COR-L47 (cell line): ENCODE results near the gene MAST4.

Source experiments
- DNase-seq: peaks from one replicate; lab custom pipeline; 2025; lab: John Stamatoyannopoulos, UW

MAST4 gene

GRCh38 chr5:67021521-67021920, 425.3 kb downstream of the MAST4 start:
- no peak for DNase-seq

GRCh38 chr5:67021962-67022361, 425.8 kb downstream of the MAST4 start:
- DNase-seq = no peak

- DNase-seq = no peak
These were observed 429.3 kb downstream of the MAST4 start for GRCh38 chr5:67025457-67025856.

GRCh38 chr5:67026278-67026677, 430.1 kb downstream of the MAST4 start:
- DNase-seq = no peak

- no peak for DNase-seq
These were observed 431.0 kb downstream of the MAST4 start for GRCh38 chr5:67027171-67027570.

GRCh38 chr5:67028371-67028770, 432.2 kb downstream of the MAST4 start:
- no peak for DNase-seq

GRCh38 chr5:67028941-67029340, 432.7 kb downstream of the MAST4 start:
- no peak for DNase-seq

GRCh38 chr5:67029481-67029880, 433.3 kb downstream of the MAST4 start:
- DNase-seq = no peak

- no peak for DNase-seq
These were observed 434.3 kb downstream of the MAST4 start for GRCh38 chr5:67030289-67031056.

GRCh38 chr5:67031057-67031443, 434.9 kb downstream of the MAST4 start:
- DNase-seq = no peak

- no peak for DNase-seq
These were observed 435.5 kb downstream of the MAST4 start for GRCh38 chr5:67031692-67032091.

- no peak for DNase-seq
These were observed 436.9 kb downstream of the MAST4 start for GRCh38 chr5:67032921-67033664.

GRCh38 chr5:67033880-67034651, 437.9 kb downstream of the MAST4 start:
- no peak for DNase-seq

GRCh38 chr5:67035098-67035740, 439.0 kb downstream of the MAST4 start:
- DNase-seq = no peak

GRCh38 chr5:67037171-67037570, 441.0 kb downstream of the MAST4 start:
- DNase-seq = no peak

- DNase-seq = no peak
These were observed 442.8 kb downstream of the MAST4 start for GRCh38 chr5:67038817-67039603.

GRCh38 chr5:67042176-67043003, 446.2 kb downstream of the MAST4 start:
- DNase-seq = no peak

GRCh38 chr5:67043796-67044511, 447.8 kb downstream of the MAST4 start:
- DNase-seq = no peak

GRCh38 chr5:67045816-67046740, 449.9 kb downstream of the MAST4 start:
- no peak for DNase-seq
